Vagina (tissue), 2 donors: Measurements from ENCODE around the gene IP6K1.

Experiments
- POLR2A ChIP-seq, 2 donors: fragments of 450-650 bp; IDR thresholded peaks; one replicate each; pipeline ENCODE4 v1.6.1; 2017; ENCODE audit warnings: antibody characterized with exemption in 2 of 2, mild to moderate bottlenecking in 2 of 2, moderate library complexity in 2 of 2
- POLR2AphosphoS5 ChIP-seq, 2 donors: sonication (generic); formaldehyde crosslinking; IDR thresholded peaks; one replicate each; pipeline ENCODE4 v1.9.0; 2017; ENCODE audit warnings: antibody characterized with exemption in 2 of 2, mild to moderate bottlenecking in 2 of 2, low read depth in 1 of 2; ENCODE audit not compliant: insufficient read depth in 1 of 2
- TF ChIP-seq, protein P1 (sequence below), 3 experiments: fragments of 450-650 bp in 2 of 3; fragments of 200-600 bp in 1 of 3; sonication (generic) in 1 of 3; IDR thresholded peaks; one replicate each; pipeline ENCODE4 v1.5.1; 2017 to 2019; ENCODE audit warnings: antibody characterized with exemption in 3 of 3, mild to moderate bottlenecking in 2 of 3, moderate library complexity in 2 of 3

DNA sequence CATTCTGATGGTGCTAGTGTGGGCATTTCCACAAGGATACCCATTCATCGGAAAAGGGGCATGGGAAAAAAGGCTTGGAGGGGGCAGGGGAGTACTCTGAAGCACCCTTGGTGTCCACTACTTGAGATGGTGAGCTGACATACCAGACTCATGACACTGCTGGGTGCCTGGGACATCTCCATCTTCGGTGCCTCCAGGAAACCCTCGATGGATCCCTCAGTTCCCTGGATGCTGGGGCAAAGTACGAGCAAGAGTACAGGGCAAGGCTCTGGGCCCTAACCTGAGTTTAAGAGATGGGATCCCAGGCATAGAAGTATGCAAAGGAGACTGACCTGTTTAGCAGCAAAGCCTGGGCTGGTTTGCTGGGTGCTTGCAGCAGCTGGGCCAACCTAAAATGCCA, 5.2 kb upstream of the IP6K1 start:
- TF ChIP-seq, protein P1, sequence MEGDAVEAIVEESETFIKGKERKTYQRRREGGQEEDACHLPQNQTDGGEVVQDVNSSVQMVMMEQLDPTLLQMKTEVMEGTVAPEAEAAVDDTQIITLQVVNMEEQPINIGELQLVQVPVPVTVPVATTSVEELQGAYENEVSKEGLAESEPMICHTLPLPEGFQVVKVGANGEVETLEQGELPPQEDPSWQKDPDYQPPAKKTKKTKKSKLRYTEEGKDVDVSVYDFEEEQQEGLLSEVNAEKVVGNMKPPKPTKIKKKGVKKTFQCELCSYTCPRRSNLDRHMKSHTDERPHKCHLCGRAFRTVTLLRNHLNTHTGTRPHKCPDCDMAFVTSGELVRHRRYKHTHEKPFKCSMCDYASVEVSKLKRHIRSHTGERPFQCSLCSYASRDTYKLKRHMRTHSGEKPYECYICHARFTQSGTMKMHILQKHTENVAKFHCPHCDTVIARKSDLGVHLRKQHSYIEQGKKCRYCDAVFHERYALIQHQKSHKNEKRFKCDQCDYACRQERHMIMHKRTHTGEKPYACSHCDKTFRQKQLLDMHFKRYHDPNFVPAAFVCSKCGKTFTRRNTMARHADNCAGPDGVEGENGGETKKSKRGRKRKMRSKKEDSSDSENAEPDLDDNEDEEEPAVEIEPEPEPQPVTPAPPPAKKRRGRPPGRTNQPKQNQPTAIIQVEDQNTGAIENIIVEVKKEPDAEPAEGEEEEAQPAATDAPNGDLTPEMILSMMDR (IDR thresholded peaks at IDR 0.05), result no peak
- TF ChIP-seq POLR2AphosphoS5 (IDR thresholded peaks at IDR 0.05; ENCODE audit: insufficient read depth in 1 of 2, low read depth in 1 of 2), result no peak
- no peak for TF ChIP-seq POLR2A (IDR thresholded peaks at IDR 0.05)
